Nephron (organoid): ENCODE measurements around the gene SVEP1.

Experiments used
- H3K27ac Mint-ChIP-seq, 3 experiments: 2 replicates each; pipeline ENCODE4 v1.8.0; 2020; ENCODE audit warnings: mixed read lengths in 3 of 3, mild to moderate bottlenecking in 2 of 3, moderate library complexity in 1 of 3
- H3K27me3 Mint-ChIP-seq: 2 replicates; pipeline ENCODE4 v1.8.0; 2021; ENCODE audit warnings: low read depth, mild to moderate bottlenecking, moderate library complexity, mixed read lengths
- H3K36me3 Mint-ChIP-seq: 2 replicates; pipeline ENCODE4 v1.8.0; 2020; ENCODE audit warnings: low read depth, mixed read lengths
- H3K4me1 Mint-ChIP-seq: 2 replicates; pipeline ENCODE4 v1.8.0; 2020; ENCODE audit warnings: mixed read lengths
- H3K4me3 Mint-ChIP-seq, 3 experiments: 2 replicates each; pipeline ENCODE4 v1.8.0; 2020; ENCODE audit warnings: mild to moderate bottlenecking in 3 of 3, mixed read lengths in 3 of 3, moderate library complexity in 2 of 3
- H3K9me3 Mint-ChIP-seq: 2 replicates; pipeline ENCODE4 v1.8.0; 2020; ENCODE audit warnings: mixed read lengths
- CTCF ChIP-seq, 3 experiments: fragments of 200-600 bp; sonication (generic); IDR thresholded peaks; one replicate each; pipeline ENCODE4 v1.5.0; 2021; ENCODE audit warnings: antibody characterized with exemption in 3 of 3; ENCODE audit not compliant: unreplicated experiment in 3 of 3

The SVEP1 gene

DNA sequence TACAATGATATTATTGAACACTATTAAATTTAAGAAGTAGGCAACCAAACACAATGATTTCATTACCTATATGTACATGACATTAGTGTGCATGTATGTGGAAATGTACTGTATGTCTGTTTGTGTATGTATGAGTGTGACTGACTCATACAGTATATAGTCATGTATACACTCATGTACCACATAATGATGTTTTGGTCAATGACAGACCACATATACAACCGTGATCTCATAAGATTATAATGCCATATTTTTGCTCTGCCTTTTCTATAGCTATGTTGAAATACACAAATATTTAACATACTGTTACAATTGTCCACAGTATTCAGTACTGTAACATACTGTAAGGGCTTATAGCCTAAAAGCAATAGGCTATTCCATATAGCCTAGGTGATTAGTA, 19.7 kb downstream of the SVEP1 start:
- H3K36me3 Mint-ChIP-seq = peaks cover 1% of the 10 kb centered on the region
- H3K9me3 Mint-ChIP-seq = no peaks in the 10 kb centered on the region
- H3K4me3 Mint-ChIP-seq = no peak overlapping the region
- H3K27ac Mint-ChIP-seq = no peak overlapping the region
- H3K27me3 Mint-ChIP-seq = no peaks in the 10 kb centered on the region
- H3K4me1 Mint-ChIP-seq = peaks cover 14% of the 10 kb centered on the region
- no peak for TF ChIP-seq CTCF (IDR thresholded peaks at IDR 0.05; ENCODE audit: unreplicated experiment in 3 of 3)

DNA sequence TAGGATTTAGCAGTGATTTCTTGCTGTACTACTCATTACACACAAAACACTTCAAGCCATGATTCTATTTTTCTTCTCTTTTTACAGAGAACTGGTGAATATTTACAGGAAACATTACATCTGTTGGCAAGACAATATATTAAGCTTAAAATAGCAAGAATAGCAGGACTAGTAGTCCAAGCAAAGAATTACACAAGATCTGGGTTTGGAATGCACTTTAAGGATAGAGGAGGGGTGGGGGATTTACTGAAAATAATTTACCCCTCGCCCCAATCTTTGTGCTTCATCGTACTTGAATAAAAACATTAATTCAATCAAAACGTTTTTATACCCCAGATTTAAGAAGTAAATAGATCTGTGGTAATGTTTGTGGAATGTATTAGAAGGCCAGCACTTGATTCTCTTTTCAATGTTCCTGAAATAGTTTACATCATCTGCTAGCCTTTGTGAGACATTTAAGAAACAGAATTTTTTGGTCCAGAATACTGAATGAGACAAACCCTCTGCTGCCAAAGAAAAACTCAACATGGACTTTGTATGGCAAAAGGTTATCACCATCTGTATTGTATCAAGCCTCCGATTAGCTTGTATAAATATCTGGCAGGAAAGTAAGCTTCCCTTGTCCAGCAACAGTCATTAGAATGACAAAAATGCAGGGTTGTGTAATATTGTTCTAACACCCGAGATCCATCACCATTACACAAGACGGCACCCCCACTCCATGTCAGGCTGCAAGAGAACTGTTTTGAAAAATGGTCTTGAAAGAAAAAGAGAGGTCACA, 23.8 kb downstream of the SVEP1 start:
- no peaks in the 10 kb centered on the region for H3K9me3 Mint-ChIP-seq
- no peaks in the 10 kb centered on the region for H3K36me3 Mint-ChIP-seq
- H3K27me3 Mint-ChIP-seq = no peaks in the 10 kb centered on the region
- no peak overlapping the region for H3K4me3 Mint-ChIP-seq
- peaks cover 20% of the 10 kb centered on the region for H3K4me1 Mint-ChIP-seq
- no peak for TF ChIP-seq CTCF (IDR thresholded peaks at IDR 0.05; ENCODE audit: unreplicated experiment in 3 of 3)
- peak overlapping the region; percentile 72 to 88 (median 79) for H3K27ac Mint-ChIP-seq

DNA sequence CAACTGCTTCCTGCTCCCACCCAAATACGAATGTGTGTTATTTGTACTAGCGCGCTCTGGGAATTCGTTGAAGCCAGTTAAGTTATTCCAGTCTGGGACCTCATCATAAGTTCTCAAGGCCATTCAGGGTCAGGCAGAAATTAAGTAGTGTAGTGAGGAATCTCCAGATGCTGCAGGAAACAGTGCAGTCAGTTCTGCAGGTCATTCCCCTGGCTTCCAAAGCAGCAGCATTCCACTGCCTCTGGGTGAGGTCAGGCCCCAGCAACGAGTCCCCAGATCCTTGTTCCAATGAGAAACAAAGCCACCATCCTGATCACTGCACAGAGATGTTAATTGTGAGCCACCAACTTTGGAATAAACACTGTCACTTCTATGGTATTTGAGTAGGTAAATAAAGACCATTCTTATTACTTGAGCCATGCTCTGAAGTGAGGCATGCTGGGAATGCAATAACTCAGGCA, 33.1 kb downstream of the SVEP1 start:
- no peaks in the 10 kb centered on the region for H3K27me3 Mint-ChIP-seq
- H3K36me3 Mint-ChIP-seq = no peaks in the 10 kb centered on the region

GRCh38 chr9:110545705-110546104, 33.8 kb downstream of the SVEP1 start:
- Mint-ChIP-seq H3K4me3 (no peak overlapping the region), H3K9me3 (no peaks in the 10 kb centered on the region), H3K27me3 (no peaks in the 10 kb centered on the region), H3K27ac (no peak overlapping the region), H3K36me3 (no peaks in the 10 kb centered on the region), H3K4me1 (no peaks in the 10 kb centered on the region)
- TF ChIP-seq CTCF (IDR thresholded peaks at IDR 0.05; ENCODE audit: unreplicated experiment in 3 of 3) = no peak

More for the DNA sequence above, 33.1 kb downstream of the SVEP1 start:
- Mint-ChIP-seq H3K27ac (no peak overlapping the region), H3K9me3 (no peaks in the 10 kb centered on the region), H3K4me3 (no peak overlapping the region), H3K4me1 (no peaks in the 10 kb centered on the region)
- no peak for TF ChIP-seq CTCF (IDR thresholded peaks at IDR 0.05; ENCODE audit: unreplicated experiment in 3 of 3)

GRCh38 chr9:110543631-110544051, 35.9 kb downstream of the SVEP1 start:
- no peak for TF ChIP-seq CTCF (IDR thresholded peaks at IDR 0.05; ENCODE audit: unreplicated experiment in 3 of 3)
- Mint-ChIP-seq H3K9me3 (no peaks in the 10 kb centered on the region), H3K27ac (no peak overlapping the region), H3K27me3 (no peaks in the 10 kb centered on the region), H3K4me3 (no peak overlapping the region), H3K36me3 (no peaks in the 10 kb centered on the region), H3K4me1 (peaks cover 5% of the 10 kb centered on the region)

GRCh38 chr9:110541950-110542349, 37.6 kb downstream of the SVEP1 start:
- Mint-ChIP-seq H3K9me3 (no peaks in the 10 kb centered on the region), H3K4me1 (peaks cover 21% of the 10 kb centered on the region), H3K36me3 (no peaks in the 10 kb centered on the region), H3K27me3 (no peaks in the 10 kb centered on the region), H3K27ac (no peak overlapping the region), H3K4me3 (no peak overlapping the region)
- no peak for TF ChIP-seq CTCF (IDR thresholded peaks at IDR 0.05; ENCODE audit: unreplicated experiment in 3 of 3)
